Prostate gland (tissue), 2 donors: ENCODE results near the gene DUOX2. TPM values are rescaled to one million over a fixed set of nuclear protein-coding genes. Genes with fewer than 3 reads are reported as not detected.

Experiments used
- DNase-seq: peaks from one replicate; pipeline ENCODE4 v3.0.0-alpha.2; 2019; ENCODE audit warnings: low spot score
- H3K27ac ChIP-seq, 2 donors: fragments of 200-600 bp; sonication (generic); 2 replicates each; pipeline ENCODE4 v1.5.1; 2017 to 2019
- H3K27me3 ChIP-seq: fragments of 200-600 bp; sonication (generic); replicated peaks from 2 replicates; pipeline ENCODE4 v1.5.1; 2019; ENCODE audit not compliant: insufficient read depth
- H3K36me3 ChIP-seq, 2 donors: fragments of 200-600 bp; sonication (generic); 1 replicate in 1 of 2; 2 replicates in 1 of 2; pipeline versions ENCODE4 v1.5.1 to v1.8.1; 2017 to 2019
- H3K4me1 ChIP-seq: fragments of 200-600 bp; sonication (generic); replicated peaks from 2 replicates; pipeline ENCODE4 v1.5.1; 2019
- H3K4me3 ChIP-seq, 2 donors: fragments of 200-600 bp; sonication (generic); 2 replicates each; pipeline ENCODE4 v1.5.1; 2017 to 2019
- H3K9me3 ChIP-seq: fragments of 200-600 bp; sonication (generic); 2 replicates; pipeline ENCODE4 v1.5.1; 2017
- POLR2A ChIP-seq: fragments of 450-650 bp; IDR thresholded peaks from one replicate; pipeline ENCODE4 v1.6.1; 2016; ENCODE audit warnings: antibody characterized with exemption, mild to moderate bottlenecking
- POLR2AphosphoS5 ChIP-seq: sonication (generic); formaldehyde crosslinking; IDR thresholded peaks from one replicate; pipeline ENCODE4 v1.6.1; 2017; ENCODE audit warnings: antibody characterized with exemption
- WGBS: methylation state at CpG from one replicate; pipeline ENCODE4 v1.1.5; 2018; 5-methylcytosine and 5-hydroxymethylcytosine counted together
- intact Hi-C: fragments of 100-400 bp; cut with DNase I; formaldehyde crosslinking; loops from one replicate; pipeline ENCODE4 v1.14.2; 2022
- total RNA-seq, 2 donors: library from RNA; depleted of rRNA; stranded (reverse); fragments of >200 nt; gene quantifications; one replicate each; pipeline ENCODE4 v1.1.0, GENCODE V29; 2016
- TF ChIP-seq, protein P1 (sequence below), 4 experiments: fragments of 200-600 bp in 2 of 4; fragments of 450-650 bp in 2 of 4; sonication (generic) in 2 of 4; IDR thresholded peaks; 1 replicate in 3 of 4; 2 replicates in 1 of 4; pipeline ENCODE4 v1.5.1; 2016 to 2019; ENCODE audit warnings: antibody characterized with exemption in 4 of 4, mild to moderate bottlenecking in 2 of 4, moderate library complexity in 2 of 4

DUOX2 gene
- total RNA-seq, result 1 to 10 TPM; 2.3 to 2.5 TPM

GRCh38 chr15:45114076-45114750 is at the start of gene DUOX2, which contains the start of gene DUOXA2:
Gene DUOX2 (minus strand): TSS chr15:45114172. CDS start chr15:45113411, 761 bp downstream.
Gene DUOXA2 (plus strand): TSS chr15:45114326. CDS start chr15:45114606, 280 bp downstream.
- no peak for DNase-seq
- no peaks in the 10 kb centered on the region for H3K9me3 ChIP-seq
- H3K4me3 ChIP-seq, result peak within 1 kb of the TSS in 1 of 2 donors; percentile 7
- no peaks in the 10 kb centered on the region for H3K36me3 ChIP-seq
- peaks cover 46% of the 10 kb centered on the region for H3K27me3 ChIP-seq
- TF ChIP-seq POLR2AphosphoS5 (no peak), POLR2A (no peak)
- TF ChIP-seq, protein P1, sequence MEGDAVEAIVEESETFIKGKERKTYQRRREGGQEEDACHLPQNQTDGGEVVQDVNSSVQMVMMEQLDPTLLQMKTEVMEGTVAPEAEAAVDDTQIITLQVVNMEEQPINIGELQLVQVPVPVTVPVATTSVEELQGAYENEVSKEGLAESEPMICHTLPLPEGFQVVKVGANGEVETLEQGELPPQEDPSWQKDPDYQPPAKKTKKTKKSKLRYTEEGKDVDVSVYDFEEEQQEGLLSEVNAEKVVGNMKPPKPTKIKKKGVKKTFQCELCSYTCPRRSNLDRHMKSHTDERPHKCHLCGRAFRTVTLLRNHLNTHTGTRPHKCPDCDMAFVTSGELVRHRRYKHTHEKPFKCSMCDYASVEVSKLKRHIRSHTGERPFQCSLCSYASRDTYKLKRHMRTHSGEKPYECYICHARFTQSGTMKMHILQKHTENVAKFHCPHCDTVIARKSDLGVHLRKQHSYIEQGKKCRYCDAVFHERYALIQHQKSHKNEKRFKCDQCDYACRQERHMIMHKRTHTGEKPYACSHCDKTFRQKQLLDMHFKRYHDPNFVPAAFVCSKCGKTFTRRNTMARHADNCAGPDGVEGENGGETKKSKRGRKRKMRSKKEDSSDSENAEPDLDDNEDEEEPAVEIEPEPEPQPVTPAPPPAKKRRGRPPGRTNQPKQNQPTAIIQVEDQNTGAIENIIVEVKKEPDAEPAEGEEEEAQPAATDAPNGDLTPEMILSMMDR (IDR thresholded peaks at IDR 0.05), result no peak
- no peak within 1 kb of the TSS for H3K27ac ChIP-seq
- 2% methylated on average over 42 of the region's 42 CpGs for WGBS
- peaks cover 2% of the 10 kb centered on the region for H3K4me1 ChIP-seq
- intact Hi-C loops, result no loop called here

DNA sequence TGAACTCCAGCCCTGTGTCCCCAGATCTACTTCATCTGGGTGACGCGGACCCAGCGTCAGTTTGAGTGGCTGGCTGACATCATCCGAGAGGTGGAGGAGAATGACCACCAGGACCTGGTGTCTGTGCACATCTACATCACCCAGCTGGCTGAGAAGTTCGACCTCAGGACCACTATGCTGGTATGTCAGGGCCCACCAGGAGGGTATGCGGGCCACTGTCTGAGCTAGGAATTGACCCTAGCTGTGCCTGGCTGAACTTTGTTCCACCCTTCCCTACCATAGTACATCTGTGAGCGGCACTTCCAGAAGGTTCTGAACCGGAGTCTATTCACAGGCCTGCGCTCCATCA is 49.5 kb upstream of the DUOX2 start:
- Histone ChIP-seq H3K36me3 (no peaks in the 10 kb centered on the region), H3K27me3 (no peaks in the 10 kb centered on the region), H3K9me3 (no peaks in the 10 kb centered on the region), H3K4me3 (no peak overlapping the region), H3K4me1 (peaks cover 4% of the 10 kb centered on the region), H3K27ac (no peak overlapping the region)
- intact Hi-C loops, result loop anchor here (10.0 kb wide), 2 partner anchors 211 to 421 kb away; partner anchors contain the start of genes BLOC1S6 and GATM
- 89% methylated on average over 9 of the region's 9 CpGs for WGBS
- DNase-seq, result no peak
- no peak for TF ChIP-seq POLR2A
- TF ChIP-seq, protein P1 (IDR thresholded peaks at IDR 0.05), result no peak

GRCh38 chr15:45162771-45163507 is 49.0 kb upstream of the DUOX2 start:
- 10% methylated on average over 6 of the region's 7 CpGs for WGBS
- DNase-seq, result peak; percentile 75
- H3K27ac ChIP-seq, result peak overlapping the region in 1 of 2 donors; percentile 49

DNA sequence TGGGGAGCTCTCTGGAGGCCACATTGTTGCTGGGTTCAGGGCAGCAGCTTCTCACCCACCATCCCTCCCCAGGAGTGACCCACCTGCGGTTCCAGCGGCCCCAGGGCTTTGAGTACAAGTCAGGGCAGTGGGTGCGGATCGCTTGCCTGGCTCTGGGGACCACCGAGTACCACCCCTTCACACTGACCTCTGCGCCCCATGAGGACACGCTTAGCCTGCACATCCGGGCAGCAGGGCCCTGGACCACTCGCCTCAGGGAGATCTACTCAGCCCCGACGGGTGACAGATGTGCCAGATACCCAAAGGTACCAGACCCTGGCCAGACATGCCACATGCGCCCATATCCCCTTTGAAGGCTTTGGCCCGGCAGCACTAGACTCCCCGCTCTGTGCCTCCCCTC is 47.7 kb upstream of the DUOX2 start:
- DNase-seq, result no peak
- no peaks in the 10 kb centered on the region for H3K27me3 ChIP-seq
- H3K4me3 ChIP-seq, result no peak overlapping the region
- peaks cover 4% of the 10 kb centered on the region for H3K4me1 ChIP-seq
- TF ChIP-seq POLR2AphosphoS5 (no peak), POLR2A (no peak)
- TF ChIP-seq, protein P1 (IDR thresholded peaks at IDR 0.05), result no peak
- no peaks in the 10 kb centered on the region for H3K9me3 ChIP-seq
- 94% methylated on average over 14 of the region's 14 CpGs for WGBS
- H3K36me3 ChIP-seq, result no peaks in the 10 kb centered on the region
- H3K27ac ChIP-seq, result no peak overlapping the region
- intact Hi-C loops, result loop anchor here (10.0 kb wide), 2 partner anchors 213 to 423 kb away; partner anchors contain the start of genes BLOC1S6 and GATM

More at GRCh38 chr15:45162771-45163507, 49.0 kb upstream of the DUOX2 start:
- intact Hi-C loops, result loop anchor here (10.0 kb wide), 2 partner anchors 212 to 422 kb away; partner anchors contain the start of genes BLOC1S6 and GATM
- no peaks in the 10 kb centered on the region for H3K36me3 ChIP-seq
- TF ChIP-seq POLR2AphosphoS5, result peak; percentile 47
- TF ChIP-seq, protein P1 (IDR thresholded peaks at IDR 0.05), result peak; percentile 55 to 96 (median 78)
- no peak for TF ChIP-seq POLR2A
- no peak overlapping the region for H3K4me3 ChIP-seq
- no peaks in the 10 kb centered on the region for H3K27me3 ChIP-seq
- H3K9me3 ChIP-seq, result no peaks in the 10 kb centered on the region
- H3K4me1 ChIP-seq, result peaks cover 4% of the 10 kb centered on the region
